Measurements from ENCODE around the gene ZNF579. TPM values are rescaled to one million over a fixed set of nuclear protein-coding genes. Genes with fewer than 3 reads are reported as not detected.
A peak's percentile ranks its signal among the peaks of the same experiment; 100 is the strongest.

ZNF579 gene
- total and polyA plus RNA-seq, 2 of the 13 experiments (the other 11 are each of a cell fraction or from before 2014, with no cell fraction given): 2.1 to 2.9 TPM

DNA sequence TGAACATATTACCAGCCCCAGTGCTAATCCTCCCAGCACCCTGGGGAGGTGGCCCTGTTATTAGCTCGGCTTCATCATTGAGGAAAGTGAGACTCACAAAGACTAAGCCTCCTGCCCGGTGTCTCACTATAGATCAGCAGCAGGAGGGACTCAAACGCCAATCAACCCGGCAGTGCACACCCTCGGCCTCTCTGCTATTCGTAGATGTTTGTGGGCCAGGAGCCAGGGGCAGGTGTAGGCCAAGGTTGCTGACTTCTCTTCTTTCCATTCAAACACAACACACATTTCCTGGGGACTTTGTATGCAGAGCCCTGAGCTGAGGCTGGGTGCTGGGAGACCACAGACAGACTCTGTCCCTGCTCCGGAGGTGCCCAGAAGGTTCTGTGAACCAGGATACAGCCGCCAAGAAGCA lies 25.9 kb downstream of the ZNF579 start (continued):
- TF ChIP-seq KMT2A (CRISPR knock-in tag; IDR thresholded peaks at IDR 0.05) (no peak), SNAI1 (CRISPR knock-in tag; IDR thresholded peaks at IDR 0.05; ENCODE audit: borderline replicate concordance) (no peak), NCOR1 (IDR thresholded peaks at IDR 0.05; ENCODE audit: borderline replicate concordance, low read length) (no peak), TGIF2 (CRISPR knock-in tag; IDR thresholded peaks at IDR 0.05) (no peak), FOXA3 (CRISPR knock-in tag; IDR thresholded peaks at IDR 0.05) (0 out of 2 replicates have a peak, but pooled peaks have one; percentile 24), EZH2 (conservative IDR thresholded peaks at IDR 0.05; ENCODE audit: low read depth, low read length) (no peak), TBX2 (CRISPR knock-in tag; IDR thresholded peaks at IDR 0.05; ENCODE audit: borderline replicate concordance) (no peak), MYC (CRISPR knock-in tag; IDR thresholded peaks at IDR 0.05; ENCODE audit: borderline replicate concordance) (no peak), MED13 (CRISPR knock-in tag; IDR thresholded peaks at IDR 0.05) (no peak), ZNF644 (CRISPR knock-in tag; IDR thresholded peaks at IDR 0.05; ENCODE audit: low read depth) (no peak), SETDB1 (CRISPR knock-in tag; IDR thresholded peaks at IDR 0.05; ENCODE audit: borderline replicate concordance) (no peak)
- TF ChIP-seq, protein P1, sequence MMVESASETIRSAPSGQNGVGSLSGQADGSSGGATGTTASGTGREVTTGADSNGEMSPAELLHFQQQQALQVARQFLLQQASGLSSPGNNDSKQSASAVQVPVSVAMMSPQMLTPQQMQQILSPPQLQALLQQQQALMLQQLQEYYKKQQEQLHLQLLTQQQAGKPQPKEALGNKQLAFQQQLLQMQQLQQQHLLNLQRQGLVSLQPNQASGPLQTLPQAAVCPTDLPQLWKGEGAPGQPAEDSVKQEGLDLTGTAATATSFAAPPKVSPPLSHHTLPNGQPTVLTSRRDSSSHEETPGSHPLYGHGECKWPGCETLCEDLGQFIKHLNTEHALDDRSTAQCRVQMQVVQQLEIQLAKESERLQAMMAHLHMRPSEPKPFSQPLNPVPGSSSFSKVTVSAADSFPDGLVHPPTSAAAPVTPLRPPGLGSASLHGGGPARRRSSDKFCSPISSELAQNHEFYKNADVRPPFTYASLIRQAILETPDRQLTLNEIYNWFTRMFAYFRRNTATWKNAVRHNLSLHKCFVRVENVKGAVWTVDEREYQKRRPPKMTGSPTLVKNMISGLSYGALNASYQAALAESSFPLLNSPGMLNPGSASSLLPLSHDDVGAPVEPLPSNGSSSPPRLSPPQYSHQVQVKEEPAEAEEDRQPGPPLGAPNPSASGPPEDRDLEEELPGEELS (CRISPR knock-in tag; IDR thresholded peaks at IDR 0.05): 0 out of 2 replicates have a peak, but pooled peaks have one; percentile 34
- TF ChIP-seq, protein P2, sequence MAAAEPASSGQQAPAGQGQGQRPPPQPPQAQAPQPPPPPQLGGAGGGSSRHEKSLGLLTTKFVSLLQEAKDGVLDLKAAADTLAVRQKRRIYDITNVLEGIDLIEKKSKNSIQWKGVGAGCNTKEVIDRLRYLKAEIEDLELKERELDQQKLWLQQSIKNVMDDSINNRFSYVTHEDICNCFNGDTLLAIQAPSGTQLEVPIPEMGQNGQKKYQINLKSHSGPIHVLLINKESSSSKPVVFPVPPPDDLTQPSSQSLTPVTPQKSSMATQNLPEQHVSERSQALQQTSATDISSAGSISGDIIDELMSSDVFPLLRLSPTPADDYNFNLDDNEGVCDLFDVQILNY (CRISPR knock-in tag; conservative IDR thresholded peaks at IDR 0.05): no peak
- TF ChIP-seq, protein P3, sequence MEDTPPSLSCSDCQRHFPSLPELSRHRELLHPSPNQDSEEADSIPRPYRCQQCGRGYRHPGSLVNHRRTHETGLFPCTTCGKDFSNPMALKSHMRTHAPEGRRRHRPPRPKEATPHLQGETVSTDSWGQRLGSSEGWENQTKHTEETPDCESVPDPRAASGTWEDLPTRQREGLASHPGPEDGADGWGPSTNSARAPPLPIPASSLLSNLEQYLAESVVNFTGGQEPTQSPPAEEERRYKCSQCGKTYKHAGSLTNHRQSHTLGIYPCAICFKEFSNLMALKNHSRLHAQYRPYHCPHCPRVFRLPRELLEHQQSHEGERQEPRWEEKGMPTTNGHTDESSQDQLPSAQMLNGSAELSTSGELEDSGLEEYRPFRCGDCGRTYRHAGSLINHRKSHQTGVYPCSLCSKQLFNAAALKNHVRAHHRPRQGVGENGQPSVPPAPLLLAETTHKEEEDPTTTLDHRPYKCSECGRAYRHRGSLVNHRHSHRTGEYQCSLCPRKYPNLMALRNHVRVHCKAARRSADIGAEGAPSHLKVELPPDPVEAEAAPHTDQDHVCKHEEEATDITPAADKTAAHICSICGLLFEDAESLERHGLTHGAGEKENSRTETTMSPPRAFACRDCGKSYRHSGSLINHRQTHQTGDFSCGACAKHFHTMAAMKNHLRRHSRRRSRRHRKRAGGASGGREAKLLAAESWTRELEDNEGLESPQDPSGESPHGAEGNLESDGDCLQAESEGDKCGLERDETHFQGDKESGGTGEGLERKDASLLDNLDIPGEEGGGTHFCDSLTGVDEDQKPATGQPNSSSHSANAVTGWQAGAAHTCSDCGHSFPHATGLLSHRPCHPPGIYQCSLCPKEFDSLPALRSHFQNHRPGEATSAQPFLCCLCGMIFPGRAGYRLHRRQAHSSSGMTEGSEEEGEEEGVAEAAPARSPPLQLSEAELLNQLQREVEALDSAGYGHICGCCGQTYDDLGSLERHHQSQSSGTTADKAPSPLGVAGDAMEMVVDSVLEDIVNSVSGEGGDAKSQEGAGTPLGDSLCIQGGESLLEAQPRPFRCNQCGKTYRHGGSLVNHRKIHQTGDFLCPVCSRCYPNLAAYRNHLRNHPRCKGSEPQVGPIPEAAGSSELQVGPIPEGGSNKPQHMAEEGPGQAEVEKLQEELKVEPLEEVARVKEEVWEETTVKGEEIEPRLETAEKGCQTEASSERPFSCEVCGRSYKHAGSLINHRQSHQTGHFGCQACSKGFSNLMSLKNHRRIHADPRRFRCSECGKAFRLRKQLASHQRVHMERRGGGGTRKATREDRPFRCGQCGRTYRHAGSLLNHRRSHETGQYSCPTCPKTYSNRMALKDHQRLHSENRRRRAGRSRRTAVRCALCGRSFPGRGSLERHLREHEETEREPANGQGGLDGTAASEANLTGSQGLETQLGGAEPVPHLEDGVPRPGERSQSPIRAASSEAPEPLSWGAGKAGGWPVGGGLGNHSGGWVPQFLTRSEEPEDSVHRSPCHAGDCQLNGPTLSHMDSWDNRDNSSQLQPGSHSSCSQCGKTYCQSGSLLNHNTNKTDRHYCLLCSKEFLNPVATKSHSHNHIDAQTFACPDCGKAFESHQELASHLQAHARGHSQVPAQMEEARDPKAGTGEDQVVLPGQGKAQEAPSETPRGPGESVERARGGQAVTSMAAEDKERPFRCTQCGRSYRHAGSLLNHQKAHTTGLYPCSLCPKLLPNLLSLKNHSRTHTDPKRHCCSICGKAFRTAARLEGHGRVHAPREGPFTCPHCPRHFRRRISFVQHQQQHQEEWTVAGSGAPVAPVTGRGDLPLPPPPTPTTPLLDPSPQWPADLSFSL (CRISPR knock-in tag; IDR thresholded peaks at IDR 0.05): peak; percentile 35; the same call in 1 of the 2 replicates
- TF ChIP-seq, protein P4, sequence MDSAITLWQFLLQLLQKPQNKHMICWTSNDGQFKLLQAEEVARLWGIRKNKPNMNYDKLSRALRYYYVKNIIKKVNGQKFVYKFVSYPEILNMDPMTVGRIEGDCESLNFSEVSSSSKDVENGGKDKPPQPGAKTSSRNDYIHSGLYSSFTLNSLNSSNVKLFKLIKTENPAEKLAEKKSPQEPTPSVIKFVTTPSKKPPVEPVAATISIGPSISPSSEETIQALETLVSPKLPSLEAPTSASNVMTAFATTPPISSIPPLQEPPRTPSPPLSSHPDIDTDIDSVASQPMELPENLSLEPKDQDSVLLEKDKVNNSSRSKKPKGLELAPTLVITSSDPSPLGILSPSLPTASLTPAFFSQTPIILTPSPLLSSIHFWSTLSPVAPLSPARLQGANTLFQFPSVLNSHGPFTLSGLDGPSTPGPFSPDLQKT (CRISPR knock-in tag; IDR thresholded peaks at IDR 0.05; ENCODE audit: borderline replicate concordance): no peak
- TF ChIP-seq, protein P5, sequence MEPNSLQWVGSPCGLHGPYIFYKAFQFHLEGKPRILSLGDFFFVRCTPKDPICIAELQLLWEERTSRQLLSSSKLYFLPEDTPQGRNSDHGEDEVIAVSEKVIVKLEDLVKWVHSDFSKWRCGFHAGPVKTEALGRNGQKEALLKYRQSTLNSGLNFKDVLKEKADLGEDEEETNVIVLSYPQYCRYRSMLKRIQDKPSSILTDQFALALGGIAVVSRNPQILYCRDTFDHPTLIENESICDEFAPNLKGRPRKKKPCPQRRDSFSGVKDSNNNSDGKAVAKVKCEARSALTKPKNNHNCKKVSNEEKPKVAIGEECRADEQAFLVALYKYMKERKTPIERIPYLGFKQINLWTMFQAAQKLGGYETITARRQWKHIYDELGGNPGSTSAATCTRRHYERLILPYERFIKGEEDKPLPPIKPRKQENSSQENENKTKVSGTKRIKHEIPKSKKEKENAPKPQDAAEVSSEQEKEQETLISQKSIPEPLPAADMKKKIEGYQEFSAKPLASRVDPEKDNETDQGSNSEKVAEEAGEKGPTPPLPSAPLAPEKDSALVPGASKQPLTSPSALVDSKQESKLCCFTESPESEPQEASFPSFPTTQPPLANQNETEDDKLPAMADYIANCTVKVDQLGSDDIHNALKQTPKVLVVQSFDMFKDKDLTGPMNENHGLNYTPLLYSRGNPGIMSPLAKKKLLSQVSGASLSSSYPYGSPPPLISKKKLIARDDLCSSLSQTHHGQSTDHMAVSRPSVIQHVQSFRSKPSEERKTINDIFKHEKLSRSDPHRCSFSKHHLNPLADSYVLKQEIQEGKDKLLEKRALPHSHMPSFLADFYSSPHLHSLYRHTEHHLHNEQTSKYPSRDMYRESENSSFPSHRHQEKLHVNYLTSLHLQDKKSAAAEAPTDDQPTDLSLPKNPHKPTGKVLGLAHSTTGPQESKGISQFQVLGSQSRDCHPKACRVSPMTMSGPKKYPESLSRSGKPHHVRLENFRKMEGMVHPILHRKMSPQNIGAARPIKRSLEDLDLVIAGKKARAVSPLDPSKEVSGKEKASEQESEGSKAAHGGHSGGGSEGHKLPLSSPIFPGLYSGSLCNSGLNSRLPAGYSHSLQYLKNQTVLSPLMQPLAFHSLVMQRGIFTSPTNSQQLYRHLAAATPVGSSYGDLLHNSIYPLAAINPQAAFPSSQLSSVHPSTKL (CRISPR knock-in tag; IDR thresholded peaks at IDR 0.05): peak; percentile 63
